HL-60 (cell line): ENCODE results near the gene PPHLN1.

Experiments
- DNase-seq, 2 experiments: peaks; one replicate each; pipeline ENCODE4 v3.0.0-alpha.2; 2010 to 2020; ENCODE audit warnings: low read depth in 1 of 2, low spot score in 1 of 2
- H3K27ac ChIP-seq: fragments of 250-450 bp; sonication (Bioruptor Pico); replicated peaks from 2 replicates; pipeline ENCODE4 v1.5.1; 2020; ENCODE audit warnings: mild to moderate bottlenecking, moderate library complexity
- H3K27me3 ChIP-seq: fragments of 250-450 bp; sonication (Bioruptor Pico); 2 replicates; pipeline ENCODE4 v1.5.1; 2021; ENCODE audit warnings: mild to moderate bottlenecking, moderate library complexity; ENCODE audit not compliant: insufficient read depth, poor library complexity, severe bottlenecking
- H3K4me3 ChIP-seq: replicated peaks from 2 replicates; pipeline ENCODE4 v1.5.1; 2011; ENCODE audit warnings: mild to moderate bottlenecking, control low read depth, low read length; ENCODE audit not compliant: insufficient read depth
- GABPA ChIP-seq: IDR thresholded peaks from 2 replicates; pipeline ENCODE4 v1.6.1; 2012; ENCODE audit warnings: low read depth
- POLR2AphosphoS5 ChIP-seq: IDR thresholded peaks from 2 replicates; pipeline ENCODE4 v1.6.1; 2012; ENCODE audit warnings: low read depth
- SPI1 ChIP-seq: IDR thresholded peaks from 2 replicates; pipeline ENCODE4 v1.6.1; 2012; ENCODE audit warnings: low read depth, mild to moderate bottlenecking, borderline replicate concordance
- TF ChIP-seq, protein P1 (sequence below): IDR thresholded peaks from one replicate; pipeline ENCODE4 v1.5.1; 2011; ENCODE audit warnings: low read length, control low read depth, inconsistent platforms; ENCODE audit not compliant: insufficient read depth
- TF ChIP-seq, protein P2 (sequence below): IDR thresholded peaks from 2 replicates; pipeline ENCODE4 v1.6.1; 2012; ENCODE audit warnings: low read depth; ENCODE audit not compliant: insufficient replicate concordance

The PPHLN1 gene

DNA sequence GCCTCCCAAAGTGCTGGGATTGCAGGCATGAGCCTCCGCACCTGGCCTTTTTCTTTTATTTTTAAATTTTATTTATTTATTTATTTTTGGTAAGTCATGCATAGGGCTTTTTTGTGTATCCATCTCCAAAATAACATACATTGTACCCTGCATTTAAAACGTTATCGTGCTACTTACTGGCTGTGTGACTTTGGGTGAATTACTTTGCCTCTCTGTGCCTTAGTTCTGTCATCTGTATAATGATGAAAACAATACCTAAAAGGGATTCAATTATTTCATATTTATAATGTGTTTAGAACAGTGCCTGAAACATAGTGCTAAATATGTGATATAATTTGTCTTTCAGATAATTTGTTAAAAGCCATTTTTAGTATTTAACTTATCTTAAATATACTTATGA, 19.7 kb upstream of the PPHLN1 start:
- TF ChIP-seq GABPA (no peak), SPI1 (no peak), POLR2AphosphoS5 (no peak)
- TF ChIP-seq, protein P1, sequence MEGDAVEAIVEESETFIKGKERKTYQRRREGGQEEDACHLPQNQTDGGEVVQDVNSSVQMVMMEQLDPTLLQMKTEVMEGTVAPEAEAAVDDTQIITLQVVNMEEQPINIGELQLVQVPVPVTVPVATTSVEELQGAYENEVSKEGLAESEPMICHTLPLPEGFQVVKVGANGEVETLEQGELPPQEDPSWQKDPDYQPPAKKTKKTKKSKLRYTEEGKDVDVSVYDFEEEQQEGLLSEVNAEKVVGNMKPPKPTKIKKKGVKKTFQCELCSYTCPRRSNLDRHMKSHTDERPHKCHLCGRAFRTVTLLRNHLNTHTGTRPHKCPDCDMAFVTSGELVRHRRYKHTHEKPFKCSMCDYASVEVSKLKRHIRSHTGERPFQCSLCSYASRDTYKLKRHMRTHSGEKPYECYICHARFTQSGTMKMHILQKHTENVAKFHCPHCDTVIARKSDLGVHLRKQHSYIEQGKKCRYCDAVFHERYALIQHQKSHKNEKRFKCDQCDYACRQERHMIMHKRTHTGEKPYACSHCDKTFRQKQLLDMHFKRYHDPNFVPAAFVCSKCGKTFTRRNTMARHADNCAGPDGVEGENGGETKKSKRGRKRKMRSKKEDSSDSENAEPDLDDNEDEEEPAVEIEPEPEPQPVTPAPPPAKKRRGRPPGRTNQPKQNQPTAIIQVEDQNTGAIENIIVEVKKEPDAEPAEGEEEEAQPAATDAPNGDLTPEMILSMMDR, result no peak
- TF ChIP-seq, protein P2, sequence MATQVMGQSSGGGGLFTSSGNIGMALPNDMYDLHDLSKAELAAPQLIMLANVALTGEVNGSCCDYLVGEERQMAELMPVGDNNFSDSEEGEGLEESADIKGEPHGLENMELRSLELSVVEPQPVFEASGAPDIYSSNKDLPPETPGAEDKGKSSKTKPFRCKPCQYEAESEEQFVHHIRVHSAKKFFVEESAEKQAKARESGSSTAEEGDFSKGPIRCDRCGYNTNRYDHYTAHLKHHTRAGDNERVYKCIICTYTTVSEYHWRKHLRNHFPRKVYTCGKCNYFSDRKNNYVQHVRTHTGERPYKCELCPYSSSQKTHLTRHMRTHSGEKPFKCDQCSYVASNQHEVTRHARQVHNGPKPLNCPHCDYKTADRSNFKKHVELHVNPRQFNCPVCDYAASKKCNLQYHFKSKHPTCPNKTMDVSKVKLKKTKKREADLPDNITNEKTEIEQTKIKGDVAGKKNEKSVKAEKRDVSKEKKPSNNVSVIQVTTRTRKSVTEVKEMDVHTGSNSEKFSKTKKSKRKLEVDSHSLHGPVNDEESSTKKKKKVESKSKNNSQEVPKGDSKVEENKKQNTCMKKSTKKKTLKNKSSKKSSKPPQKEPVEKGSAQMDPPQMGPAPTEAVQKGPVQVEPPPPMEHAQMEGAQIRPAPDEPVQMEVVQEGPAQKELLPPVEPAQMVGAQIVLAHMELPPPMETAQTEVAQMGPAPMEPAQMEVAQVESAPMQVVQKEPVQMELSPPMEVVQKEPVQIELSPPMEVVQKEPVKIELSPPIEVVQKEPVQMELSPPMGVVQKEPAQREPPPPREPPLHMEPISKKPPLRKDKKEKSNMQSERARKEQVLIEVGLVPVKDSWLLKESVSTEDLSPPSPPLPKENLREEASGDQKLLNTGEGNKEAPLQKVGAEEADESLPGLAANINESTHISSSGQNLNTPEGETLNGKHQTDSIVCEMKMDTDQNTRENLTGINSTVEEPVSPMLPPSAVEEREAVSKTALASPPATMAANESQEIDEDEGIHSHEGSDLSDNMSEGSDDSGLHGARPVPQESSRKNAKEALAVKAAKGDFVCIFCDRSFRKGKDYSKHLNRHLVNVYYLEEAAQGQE, result no peak
- no peaks in the 10 kb centered on the region for H3K27me3 ChIP-seq
- no peak for DNase-seq
- no peak overlapping the region for H3K4me3 ChIP-seq
- H3K27ac ChIP-seq, result no peak overlapping the region

DNA sequence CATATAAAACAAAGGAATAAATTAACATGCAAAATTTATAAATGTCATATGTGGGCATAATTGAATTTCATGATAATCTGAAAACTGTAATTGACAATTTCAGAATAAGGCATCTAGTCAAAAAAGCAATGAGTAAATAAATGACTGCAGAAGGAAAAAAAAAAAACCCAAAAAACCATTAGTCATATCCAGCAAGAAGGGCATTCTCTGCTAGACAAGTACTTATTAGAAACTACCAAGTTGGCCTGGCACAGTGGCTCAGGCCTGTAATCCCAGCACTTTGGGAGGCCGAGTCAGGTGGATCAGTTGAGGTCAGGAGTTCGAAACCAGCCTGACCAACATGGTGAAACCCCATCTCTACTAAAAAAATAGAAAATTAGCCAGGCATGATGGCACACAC, 17.6 kb upstream of the PPHLN1 start:
- H3K27ac ChIP-seq, result no peak overlapping the region
- DNase-seq, result no peak
- H3K27me3 ChIP-seq, result no peaks in the 10 kb centered on the region
- no peak overlapping the region for H3K4me3 ChIP-seq
- TF ChIP-seq POLR2AphosphoS5 (no peak), GABPA (no peak), SPI1 (no peak)
- TF ChIP-seq, protein P1, result no peak
- TF ChIP-seq, protein P2, result no peak

DNA sequence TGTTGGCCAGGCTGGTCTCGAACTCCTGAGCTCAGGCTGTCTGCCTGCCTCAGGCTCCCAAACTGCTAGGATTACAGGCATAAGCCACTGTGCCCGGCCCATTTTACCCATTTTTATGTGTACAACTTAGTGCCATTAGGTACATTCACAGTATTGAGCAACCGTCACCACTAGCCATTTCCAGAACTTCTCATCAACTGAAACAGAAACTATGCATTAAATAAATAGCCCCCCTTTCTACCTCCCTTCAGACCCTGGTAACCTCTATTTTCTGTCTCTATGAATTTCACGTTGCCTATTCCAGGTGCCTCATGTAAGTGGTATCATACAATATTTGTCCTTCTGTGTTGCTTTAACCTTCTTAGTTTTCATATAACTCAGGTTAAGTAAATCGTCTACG, 16.0 kb upstream of the PPHLN1 start:
- no peak overlapping the region for H3K4me3 ChIP-seq

More for the DNA sequence above, 16.0 kb upstream of the PPHLN1 start:
- H3K27ac ChIP-seq, result no peak overlapping the region
- no peaks in the 10 kb centered on the region for H3K27me3 ChIP-seq
- TF ChIP-seq, protein P1, result no peak
- no peak for TF ChIP-seq GABPA
- TF ChIP-seq SPI1, result no peak
- no peak for TF ChIP-seq POLR2AphosphoS5
- TF ChIP-seq, protein P2, result no peak
- DNase-seq, result no peak
